Uterus (tissue), 4 donors: ENCODE results near the gene MT1B. TPM values are rescaled to one million over a fixed set of nuclear protein-coding genes. Genes with fewer than 3 reads are reported as not detected.

Experiments used
- DNase-seq, 2 donors: peaks; one replicate each; pipeline ENCODE4 v3.0.0-alpha.2; 2019 to 2020
- H3K27ac ChIP-seq, 2 donors: fragments of 200-600 bp; sonication (generic); 1 replicate in 1 of 2; 2 replicates in 1 of 2; pipeline ENCODE4 v1.5.1; 2016 to 2018
- H3K27me3 ChIP-seq, 2 donors: fragments of 200-600 bp; sonication (generic); one replicate each; pipeline ENCODE4 v1.5.1; 2018 to 2019; ENCODE audit warnings: control low read depth in 1 of 2
- H3K36me3 ChIP-seq, 2 donors: fragments of 200-600 bp; sonication (generic); one replicate each; pipeline ENCODE4 v1.5.1; 2019; ENCODE audit warnings: control low read depth in 1 of 2
- H3K4me1 ChIP-seq, 2 donors: fragments of 200-600 bp; sonication (generic); one replicate each; pipeline ENCODE4 v1.5.1; 2018 to 2019; ENCODE audit warnings: control low read depth in 1 of 2
- H3K4me3 ChIP-seq, 2 donors: fragments of 200-600 bp; sonication (generic); 1 replicate in 1 of 2; 2 replicates in 1 of 2; pipeline ENCODE4 v1.5.1; 2018 to 2019; ENCODE audit warnings: mild to moderate bottlenecking in 1 of 2
- H3K9me3 ChIP-seq, 2 donors: fragments of 200-600 bp; sonication (generic); one replicate each; pipeline ENCODE4 v1.5.1; 2019; ENCODE audit warnings: control low read depth in 1 of 2
- POLR2A ChIP-seq, 2 donors: fragments of 450-650 bp; IDR thresholded peaks; one replicate each; pipeline ENCODE4 v1.6.1; 2016; ENCODE audit warnings: antibody characterized with exemption in 2 of 2, mild to moderate bottlenecking in 1 of 2, moderate library complexity in 1 of 2
- intact Hi-C: fragments of 100-400 bp; cut with DNase I; formaldehyde crosslinking; loops from one replicate; pipeline ENCODE4 v1.15.1; 2023; ENCODE audit warnings: low total_unique reads
- total RNA-seq, 4 donors: library from RNA; depleted of rRNA in 3 of 4; stranded (reverse); fragments of >200 nt in 3 of 4; gene quantifications; one replicate each; pipeline versions ENCODE4 v1.1.0 to v1.2.4, GENCODE V29; 2014 to 2023
- TF ChIP-seq, protein P1 (sequence below), 4 experiments: fragments of 200-600 bp in 2 of 4; fragments of 450-650 bp in 2 of 4; sonication (generic) in 2 of 4; IDR thresholded peaks; one replicate each; pipeline ENCODE4 v1.5.1; 2016 to 2019; ENCODE audit warnings: antibody characterized with exemption in 4 of 4, mild to moderate bottlenecking in 2 of 4, moderate library complexity in 1 of 4
- donor health status: DM: yes; HTN: yes; CAD: no.

The MT1B gene
- total RNA-seq, 4 donors from 2014 or later: not detected

DNA sequence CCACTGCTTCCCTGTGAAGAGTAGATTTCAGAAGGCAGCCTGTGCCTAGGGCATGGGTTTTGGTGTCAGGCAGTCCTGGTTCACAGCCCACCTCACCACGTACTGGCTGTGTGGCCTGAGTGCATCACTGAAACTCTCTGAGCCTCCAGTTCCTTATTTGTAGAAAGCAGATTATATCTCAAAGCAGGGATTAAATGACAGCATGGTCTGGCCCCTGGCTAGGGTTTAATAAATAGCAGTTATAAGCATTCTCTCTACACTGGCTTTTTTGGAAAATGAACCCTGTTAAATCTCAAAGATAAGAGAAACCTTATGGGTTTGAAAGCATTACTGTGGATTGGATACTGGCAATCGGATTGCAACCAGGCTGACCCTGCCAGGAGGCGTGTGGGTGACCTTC, 22.2 kb upstream of the MT1B start:
- Histone ChIP-seq H3K9me3 (no peaks in the 10 kb centered on the region), H3K27me3 (no peaks in the 10 kb centered on the region), H3K4me3 (no peak overlapping the region), H3K4me1 (peaks cover 0 to 3% of the 10 kb centered on the region in 2 donors), H3K27ac (no peak overlapping the region), H3K36me3 (no peaks in the 10 kb centered on the region)
- DNase-seq: no peak
- TF ChIP-seq, protein P1, sequence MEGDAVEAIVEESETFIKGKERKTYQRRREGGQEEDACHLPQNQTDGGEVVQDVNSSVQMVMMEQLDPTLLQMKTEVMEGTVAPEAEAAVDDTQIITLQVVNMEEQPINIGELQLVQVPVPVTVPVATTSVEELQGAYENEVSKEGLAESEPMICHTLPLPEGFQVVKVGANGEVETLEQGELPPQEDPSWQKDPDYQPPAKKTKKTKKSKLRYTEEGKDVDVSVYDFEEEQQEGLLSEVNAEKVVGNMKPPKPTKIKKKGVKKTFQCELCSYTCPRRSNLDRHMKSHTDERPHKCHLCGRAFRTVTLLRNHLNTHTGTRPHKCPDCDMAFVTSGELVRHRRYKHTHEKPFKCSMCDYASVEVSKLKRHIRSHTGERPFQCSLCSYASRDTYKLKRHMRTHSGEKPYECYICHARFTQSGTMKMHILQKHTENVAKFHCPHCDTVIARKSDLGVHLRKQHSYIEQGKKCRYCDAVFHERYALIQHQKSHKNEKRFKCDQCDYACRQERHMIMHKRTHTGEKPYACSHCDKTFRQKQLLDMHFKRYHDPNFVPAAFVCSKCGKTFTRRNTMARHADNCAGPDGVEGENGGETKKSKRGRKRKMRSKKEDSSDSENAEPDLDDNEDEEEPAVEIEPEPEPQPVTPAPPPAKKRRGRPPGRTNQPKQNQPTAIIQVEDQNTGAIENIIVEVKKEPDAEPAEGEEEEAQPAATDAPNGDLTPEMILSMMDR (IDR thresholded peaks at IDR 0.05): no peak
- TF ChIP-seq POLR2A (IDR thresholded peaks at IDR 0.05): no peak
- intact Hi-C loops: no loop called here

DNA sequence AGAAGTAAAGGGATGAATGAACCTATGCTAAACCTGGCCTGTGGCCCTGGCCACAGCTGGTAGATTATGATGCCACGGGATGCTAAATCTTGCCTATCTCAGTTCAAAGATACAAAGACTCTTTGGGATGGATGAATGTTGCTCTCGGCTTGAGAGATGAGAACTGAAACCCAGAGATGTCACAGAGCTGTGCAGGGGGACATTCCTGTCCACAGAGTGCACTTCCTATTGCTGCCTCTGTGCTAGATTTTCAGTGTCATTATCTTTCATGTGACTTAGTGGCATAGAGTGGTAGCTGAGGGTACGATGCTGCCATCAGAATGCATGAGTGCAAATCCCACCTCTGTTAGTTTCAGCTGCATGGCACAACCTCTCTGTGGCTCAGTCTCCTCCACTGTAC, 21.6 kb upstream of the MT1B start:
- no peaks in the 10 kb centered on the region for H3K9me3 ChIP-seq
- H3K4me1 ChIP-seq: peaks cover 0 to 5% of the 10 kb centered on the region in 2 donors
- no peaks in the 10 kb centered on the region for H3K36me3 ChIP-seq
- intact Hi-C loops: no loop called here
- H3K4me3 ChIP-seq: no peak overlapping the region
- TF ChIP-seq POLR2A (IDR thresholded peaks at IDR 0.05): no peak
- TF ChIP-seq, protein P1 (IDR thresholded peaks at IDR 0.05): no peak
- no peak for DNase-seq
- peaks cover 0 to under 1% of the 10 kb centered on the region in 2 donors for H3K27me3 ChIP-seq
- no peak overlapping the region for H3K27ac ChIP-seq

DNA sequence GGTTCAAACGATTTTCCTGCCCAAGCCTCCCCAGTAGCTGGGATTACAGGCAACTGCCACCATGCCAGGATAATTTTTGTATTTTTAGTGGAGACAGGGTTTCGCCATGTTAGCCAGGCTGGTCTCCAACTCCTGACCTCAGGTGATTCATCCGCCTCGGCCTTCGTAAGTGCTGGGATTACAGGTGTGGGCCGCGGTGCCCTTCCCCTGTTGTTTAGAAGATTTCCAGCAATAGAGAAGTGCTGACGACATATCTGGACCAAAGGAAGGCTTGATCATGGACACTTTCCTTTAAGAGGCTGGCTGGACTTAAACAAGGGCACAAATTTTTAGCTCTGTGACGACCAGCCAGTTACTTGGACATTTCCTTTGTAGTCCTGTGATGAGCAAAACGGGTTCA, 20.5 kb upstream of the MT1B start:
- Histone ChIP-seq H3K9me3 (no peaks in the 10 kb centered on the region), H3K36me3 (no peaks in the 10 kb centered on the region), H3K27me3 (peaks cover 0 to 7% of the 10 kb centered on the region in 2 donors), H3K4me3 (no peak overlapping the region), H3K27ac (peak overlapping the region in 1 of 2 donors; percentile 66), H3K4me1 (peaks cover 0 to 8% of the 10 kb centered on the region in 2 donors)
- no peak for DNase-seq
- no peak for TF ChIP-seq POLR2A (IDR thresholded peaks at IDR 0.05)
- TF ChIP-seq, protein P1 (IDR thresholded peaks at IDR 0.05): no peak
- intact Hi-C loops: no loop called here

DNA sequence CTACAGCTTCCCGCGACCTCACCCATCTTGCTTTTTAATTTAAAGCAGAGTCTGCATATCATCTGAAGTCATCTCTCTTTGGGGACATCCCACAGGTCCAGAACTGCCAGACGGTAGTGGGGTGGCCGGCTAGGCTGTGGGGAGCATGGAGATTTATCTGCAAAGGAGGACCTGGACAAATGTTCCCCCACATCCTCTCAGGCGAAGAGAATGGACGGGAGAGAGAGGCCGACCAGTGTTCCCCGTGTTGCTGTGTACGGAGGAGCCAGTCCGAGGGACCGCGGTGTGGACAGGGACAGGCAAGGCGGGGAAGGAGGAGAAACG, 19.9 kb upstream of the MT1B start:
- Histone ChIP-seq H3K4me3 (peak overlapping the region; percentile 26 to 44), H3K27me3 (peaks cover 0 to 7% of the 10 kb centered on the region in 2 donors), H3K36me3 (no peaks in the 10 kb centered on the region), H3K4me1 (peaks cover 0 to 8% of the 10 kb centered on the region in 2 donors), H3K9me3 (no peaks in the 10 kb centered on the region), H3K27ac (peak overlapping the region; percentile 42 to 66)
- TF ChIP-seq POLR2A (IDR thresholded peaks at IDR 0.05): no peak
- TF ChIP-seq, protein P1 (IDR thresholded peaks at IDR 0.05): no peak
- no peak for DNase-seq
- intact Hi-C loops: no loop called here

DNA sequence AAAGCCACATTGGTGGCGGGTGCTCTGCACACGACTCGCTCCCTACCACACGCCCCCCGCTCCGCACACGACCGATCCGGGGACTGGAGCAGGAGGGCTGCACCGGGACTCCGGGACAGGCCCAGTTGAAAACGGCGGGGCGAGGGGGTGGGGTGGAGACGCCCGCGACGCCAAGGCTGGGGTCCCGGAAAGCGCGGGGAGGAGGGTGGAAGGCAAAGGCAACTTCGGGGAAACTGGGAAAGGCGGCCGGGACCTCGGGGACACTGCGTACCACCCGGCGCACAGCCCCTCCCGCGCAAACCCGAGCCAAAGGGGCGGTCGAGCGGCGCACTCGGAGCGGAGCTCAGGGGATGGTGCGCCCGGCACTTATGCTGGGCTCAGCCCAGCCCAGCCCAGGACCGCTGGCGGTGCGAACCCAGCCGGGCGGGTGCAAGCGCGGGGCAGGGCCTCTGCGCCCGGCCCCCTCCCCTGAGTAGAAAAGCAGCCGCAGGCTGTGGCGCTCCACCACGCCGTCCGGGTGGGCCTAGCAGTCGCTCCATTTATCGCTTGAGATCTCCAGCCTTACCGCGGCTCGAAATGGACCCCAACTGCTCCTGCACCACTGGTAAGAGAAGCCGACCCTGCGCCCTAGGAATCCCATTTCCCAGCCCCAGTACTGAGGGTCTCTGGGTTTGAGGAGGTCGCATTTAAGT, 19.4 kb upstream of the MT1B start, which contains the start of gene MT1M:
MT1M (plus strand) TSS at position 504 of the 692 bp plus-strand sequence; CDS start at position 577, 73 bp downstream.
- intact Hi-C loops: no loop called here
- H3K4me1 ChIP-seq: peaks cover 0 to 5% of the 10 kb centered on the region in 2 donors
- peak within 1 kb of the TSS; percentile 42 to 66 for H3K27ac ChIP-seq

More for the DNA sequence above, 19.4 kb upstream of the MT1B start, which contains the start of gene MT1M:
- TF ChIP-seq, protein P1 (IDR thresholded peaks at IDR 0.05): no peak
- TF ChIP-seq POLR2A (IDR thresholded peaks at IDR 0.05): peak in 1 of 2 donors; percentile 30
- Histone ChIP-seq H3K9me3 (no peaks in the 10 kb centered on the region), H3K27me3 (peaks cover 0 to 7% of the 10 kb centered on the region in 2 donors), H3K36me3 (no peaks in the 10 kb centered on the region), H3K4me3 (peak within 1 kb of the TSS; percentile 26 to 44)
- DNase-seq: peak; percentile 40 to 58
